Gastrocnemius medialis (tissue), 4 donors: ENCODE data around the gene RXFP4.

Source experiments
- POLR2A ChIP-seq, 2 donors: fragments of 450-650 bp; IDR thresholded peaks; one replicate each; pipeline ENCODE4 v1.6.1; 2017; ENCODE audit warnings: antibody characterized with exemption in 2 of 2, mild to moderate bottlenecking in 2 of 2, moderate library complexity in 2 of 2
- TF ChIP-seq, protein P1 (sequence below), 5 experiments: fragments of 450-650 bp in 3 of 5; fragments of 200-600 bp in 2 of 5; sonication (generic) in 2 of 5; IDR thresholded peaks in 4 of 5; conservative IDR thresholded peaks in 1 of 5; 1 replicate in 4 of 5; 2 replicates in 1 of 5; pipeline ENCODE4 v1.5.1; 2016 to 2019; ENCODE audit warnings: antibody characterized with exemption in 5 of 5, mild to moderate bottlenecking in 3 of 5, moderate library complexity in 3 of 5

DNA sequence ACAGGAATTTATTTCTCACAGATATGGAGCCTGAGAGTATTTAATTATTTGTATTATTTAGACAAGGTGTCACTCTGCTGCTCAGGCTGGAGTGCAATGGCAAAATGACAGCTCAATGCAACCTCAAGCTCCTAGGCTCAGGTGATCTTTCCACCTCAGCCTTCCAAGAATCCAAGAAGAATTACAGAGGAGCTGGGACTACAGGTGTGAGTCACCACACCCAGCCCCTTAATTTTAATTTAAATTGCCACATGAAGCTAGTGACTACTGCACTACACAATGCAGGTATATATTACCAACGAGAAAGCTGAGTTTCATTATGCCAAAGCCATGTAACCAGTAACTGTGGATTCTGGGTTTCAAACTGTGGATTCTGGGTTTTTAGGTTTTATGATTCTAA, 9.4 kb upstream of the RXFP4 start:
- TF ChIP-seq, protein P1, sequence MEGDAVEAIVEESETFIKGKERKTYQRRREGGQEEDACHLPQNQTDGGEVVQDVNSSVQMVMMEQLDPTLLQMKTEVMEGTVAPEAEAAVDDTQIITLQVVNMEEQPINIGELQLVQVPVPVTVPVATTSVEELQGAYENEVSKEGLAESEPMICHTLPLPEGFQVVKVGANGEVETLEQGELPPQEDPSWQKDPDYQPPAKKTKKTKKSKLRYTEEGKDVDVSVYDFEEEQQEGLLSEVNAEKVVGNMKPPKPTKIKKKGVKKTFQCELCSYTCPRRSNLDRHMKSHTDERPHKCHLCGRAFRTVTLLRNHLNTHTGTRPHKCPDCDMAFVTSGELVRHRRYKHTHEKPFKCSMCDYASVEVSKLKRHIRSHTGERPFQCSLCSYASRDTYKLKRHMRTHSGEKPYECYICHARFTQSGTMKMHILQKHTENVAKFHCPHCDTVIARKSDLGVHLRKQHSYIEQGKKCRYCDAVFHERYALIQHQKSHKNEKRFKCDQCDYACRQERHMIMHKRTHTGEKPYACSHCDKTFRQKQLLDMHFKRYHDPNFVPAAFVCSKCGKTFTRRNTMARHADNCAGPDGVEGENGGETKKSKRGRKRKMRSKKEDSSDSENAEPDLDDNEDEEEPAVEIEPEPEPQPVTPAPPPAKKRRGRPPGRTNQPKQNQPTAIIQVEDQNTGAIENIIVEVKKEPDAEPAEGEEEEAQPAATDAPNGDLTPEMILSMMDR (IDR thresholded peaks at IDR 0.05 in 4 of 5, conservative IDR thresholded peaks at IDR 0.05 in 1 of 5), result no peak
- TF ChIP-seq POLR2A (IDR thresholded peaks at IDR 0.05), result no peak
